Duodenal mucosa (tissue), 2 donors: ENCODE results near the gene VEGFB.
A peak's percentile ranks its signal among the peaks of the same experiment; 100 is the strongest.

Source experiments
- H3K27ac ChIP-seq: one replicate; pipeline ENCODE4 v1.7.0; 2013; ENCODE audit warnings: low read depth, low read length
- H3K27me3 ChIP-seq, 2 donors: one replicate each; pipeline ENCODE4 v1.7.0; 2013; ENCODE audit warnings: low read length in 2 of 2, control low read depth in 1 of 2; ENCODE audit not compliant: insufficient read depth in 2 of 2, control insufficient read depth in 1 of 2
- H3K36me3 ChIP-seq, 2 donors: one replicate each; pipeline ENCODE4 v1.7.0; 2013; ENCODE audit warnings: low read length in 2 of 2, control low read depth in 1 of 2; ENCODE audit not compliant: insufficient read depth in 2 of 2, control insufficient read depth in 1 of 2
- H3K4me1 ChIP-seq, 2 donors: one replicate each; pipeline ENCODE4 v1.7.0; 2013; ENCODE audit warnings: low read length in 2 of 2, control low read depth in 1 of 2; ENCODE audit not compliant: insufficient read depth in 2 of 2, control insufficient read depth in 1 of 2
- H3K4me3 ChIP-seq, 2 donors: one replicate each; pipeline ENCODE4 v1.7.0; 2013; ENCODE audit warnings: low read length in 2 of 2, low read depth in 1 of 2
- H3K9ac ChIP-seq, 2 donors: one replicate each; pipeline ENCODE4 v1.7.0; 2013; ENCODE audit warnings: low read length in 2 of 2, low read depth in 1 of 2
- H3K9me3 ChIP-seq, 2 donors: one replicate each; pipeline ENCODE4 v1.7.0; 2013; ENCODE audit warnings: low read length in 2 of 2, control low read depth in 1 of 2; ENCODE audit not compliant: control insufficient read depth in 1 of 2

VEGFB gene

GRCh38 chr11:64238999-64239398, 4.6 kb downstream of the VEGFB start:
- Histone ChIP-seq H3K4me1 (peaks cover 61% of the 10 kb centered on the region in 2 donors), H3K9me3 (no peaks in the 10 kb centered on the region), H3K27ac (peak overlapping the region; percentile 53), H3K4me3 (no peak overlapping the region), H3K27me3 (no peaks in the 10 kb centered on the region), H3K36me3 (peaks cover 0 to 14% of the 10 kb centered on the region in 2 donors), H3K9ac (peak overlapping the region in 1 of 2 donors; percentile 22)

- H3K9ac ChIP-seq: peak overlapping the region; percentile 93 to 97
- H3K4me3 ChIP-seq: peak overlapping the region; percentile 75 to 79
- peak overlapping the region; percentile 99 for H3K27ac ChIP-seq
- peaks cover 0 to 17% of the 10 kb centered on the region in 2 donors for H3K36me3 ChIP-seq
- H3K27me3 ChIP-seq: no peaks in the 10 kb centered on the region
- peaks cover 63 to 64% of the 10 kb centered on the region in 2 donors for H3K4me1 ChIP-seq
- no peaks in the 10 kb centered on the region for H3K9me3 ChIP-seq
These were observed 5.5 kb downstream of the VEGFB start for GRCh38 chr11:64239662-64240434.

GRCh38 chr11:64240435-64241240, 6.3 kb downstream of the VEGFB start, which contains the start of gene FKBP2:
Gene FKBP2, plus strand, starts transcription at chr11:64241095. Its CDS starts 1,293 bp downstream, at chr11:64242388.
- Histone ChIP-seq H3K36me3 (peaks cover 0 to 17% of the 10 kb centered on the region in 2 donors), H3K4me3 (peak within 1 kb of the TSS; percentile 82 to 84), H3K9me3 (no peaks in the 10 kb centered on the region), H3K9ac (peak within 1 kb of the TSS; percentile 93 to 97), H3K27me3 (no peaks in the 10 kb centered on the region), H3K4me1 (peaks cover 56 to 66% of the 10 kb centered on the region in 2 donors), H3K27ac (peak within 1 kb of the TSS; percentile 99)

- Histone ChIP-seq H3K4me3 (peak overlapping the region; percentile 73 to 75), H3K9me3 (no peaks in the 10 kb centered on the region), H3K27ac (peak overlapping the region; percentile 99), H3K27me3 (no peaks in the 10 kb centered on the region), H3K9ac (peak overlapping the region in 1 of 2 donors; percentile 93), H3K4me1 (peaks cover 56 to 67% of the 10 kb centered on the region in 2 donors), H3K36me3 (peaks cover 0 to 17% of the 10 kb centered on the region in 2 donors)
These were observed 6.8 kb downstream of the VEGFB start for GRCh38 chr11:64241241-64241490.

GRCh38 chr11:64241491-64242374, 7.3 kb downstream of the VEGFB start:
- Histone ChIP-seq H3K4me1 (peaks cover 56 to 67% of the 10 kb centered on the region in 2 donors), H3K9me3 (no peaks in the 10 kb centered on the region), H3K27me3 (no peaks in the 10 kb centered on the region)

DNA sequence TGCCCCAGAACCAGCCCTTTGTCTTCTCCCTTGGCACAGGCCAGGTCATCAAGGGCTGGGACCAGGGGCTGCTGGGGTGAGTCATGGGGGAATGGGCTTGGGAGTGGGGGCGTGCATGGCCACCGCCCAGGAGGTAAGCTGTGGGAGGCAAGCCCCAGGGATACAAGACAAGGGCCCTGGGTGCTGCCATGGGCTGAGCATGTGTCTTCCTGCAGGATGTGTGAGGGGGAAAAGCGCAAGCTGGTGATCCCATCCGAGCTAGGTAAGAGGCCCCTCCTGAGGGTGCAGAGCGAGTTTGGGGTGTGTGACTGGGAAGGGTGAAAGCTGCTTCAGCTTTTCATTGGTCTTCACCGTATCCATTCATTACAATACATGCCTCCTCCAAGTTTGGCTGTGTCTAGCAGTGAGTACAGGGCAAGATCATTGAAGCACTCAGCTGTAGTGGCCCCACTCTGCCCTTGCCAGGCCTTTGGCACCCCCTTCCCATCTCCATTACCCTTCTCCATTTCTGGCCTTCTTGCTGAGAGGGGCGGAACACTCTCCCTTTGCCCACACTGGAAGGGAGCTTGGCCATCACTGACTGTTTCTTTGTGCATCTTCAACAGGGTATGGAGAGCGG, 9.0 kb downstream of the VEGFB start:
- H3K36me3 ChIP-seq: peaks cover 0 to 12% of the 10 kb centered on the region in 2 donors
- peaks cover 50 to 70% of the 10 kb centered on the region in 2 donors for H3K4me1 ChIP-seq
- H3K4me3 ChIP-seq: no peak overlapping the region
- H3K9me3 ChIP-seq: no peaks in the 10 kb centered on the region
- H3K9ac ChIP-seq: peak overlapping the region in 1 of 2 donors; percentile 32
- H3K27ac ChIP-seq: no peak overlapping the region
- no peaks in the 10 kb centered on the region for H3K27me3 ChIP-seq

More at GRCh38 chr11:64241491-64242374, 7.3 kb downstream of the VEGFB start:
- Histone ChIP-seq H3K4me3 (peak overlapping the region; percentile 82 to 84), H3K9ac (peak overlapping the region; percentile 79 to 94), H3K36me3 (peaks cover 0 to 17% of the 10 kb centered on the region in 2 donors), H3K27ac (peak overlapping the region; percentile 99)

DNA sequence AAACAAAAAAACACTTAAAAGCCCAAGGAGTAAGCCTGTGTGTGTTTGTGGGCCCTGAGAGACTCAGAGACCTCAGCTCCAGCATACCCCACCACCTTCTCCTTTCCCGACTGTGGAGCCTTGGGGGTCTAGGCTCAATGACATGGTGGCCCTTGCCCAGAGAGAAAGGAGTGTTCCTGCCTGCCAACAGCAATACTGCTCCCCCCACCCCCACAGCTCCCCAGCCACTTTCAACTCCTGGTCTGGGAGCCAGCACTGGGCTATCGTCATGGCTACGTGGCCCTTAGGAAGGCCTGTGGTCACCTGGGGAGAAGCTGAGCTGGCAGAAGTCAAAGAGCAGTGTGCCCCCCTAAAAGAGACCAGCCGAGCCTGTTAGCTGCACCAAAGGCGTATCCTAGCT, 9.7 kb downstream of the VEGFB start:
- H3K36me3 ChIP-seq: peaks cover 0 to 12% of the 10 kb centered on the region in 2 donors
- H3K9me3 ChIP-seq: no peaks in the 10 kb centered on the region
- H3K27ac ChIP-seq: no peak overlapping the region
- no peak overlapping the region for H3K4me3 ChIP-seq
- no peak overlapping the region for H3K9ac ChIP-seq
- no peaks in the 10 kb centered on the region for H3K27me3 ChIP-seq
- peaks cover 50 to 70% of the 10 kb centered on the region in 2 donors for H3K4me1 ChIP-seq

DNA sequence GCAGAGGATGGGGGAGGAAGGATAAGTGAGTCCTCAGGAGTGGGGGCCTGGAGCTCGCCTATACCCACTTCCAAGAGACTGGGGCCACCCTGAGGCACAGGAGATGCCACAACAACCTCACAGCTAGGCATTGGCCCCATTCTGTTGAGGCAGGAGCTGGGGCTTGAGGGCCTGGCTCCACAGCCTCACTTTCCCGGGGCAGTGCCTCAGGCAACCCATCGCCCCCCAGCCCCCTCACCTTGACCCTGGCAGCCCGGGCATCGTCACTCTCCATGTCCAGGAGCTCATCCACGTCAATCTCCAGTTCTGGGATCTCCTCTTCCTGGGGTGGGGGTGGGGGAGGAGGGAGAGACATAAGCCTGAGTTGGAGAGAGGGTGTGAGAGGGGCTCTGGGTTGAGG, 10.6 kb downstream of the VEGFB start:
- H3K9ac ChIP-seq: peak overlapping the region; percentile 91 to 95
- peaks cover 0 to 12% of the 10 kb centered on the region in 2 donors for H3K36me3 ChIP-seq
- no peaks in the 10 kb centered on the region for H3K9me3 ChIP-seq
- H3K4me3 ChIP-seq: peak overlapping the region; percentile 94 to 95
- peaks cover 52 to 72% of the 10 kb centered on the region in 2 donors for H3K4me1 ChIP-seq
- H3K27me3 ChIP-seq: no peaks in the 10 kb centered on the region
- peak overlapping the region; percentile 77 for H3K27ac ChIP-seq

DNA sequence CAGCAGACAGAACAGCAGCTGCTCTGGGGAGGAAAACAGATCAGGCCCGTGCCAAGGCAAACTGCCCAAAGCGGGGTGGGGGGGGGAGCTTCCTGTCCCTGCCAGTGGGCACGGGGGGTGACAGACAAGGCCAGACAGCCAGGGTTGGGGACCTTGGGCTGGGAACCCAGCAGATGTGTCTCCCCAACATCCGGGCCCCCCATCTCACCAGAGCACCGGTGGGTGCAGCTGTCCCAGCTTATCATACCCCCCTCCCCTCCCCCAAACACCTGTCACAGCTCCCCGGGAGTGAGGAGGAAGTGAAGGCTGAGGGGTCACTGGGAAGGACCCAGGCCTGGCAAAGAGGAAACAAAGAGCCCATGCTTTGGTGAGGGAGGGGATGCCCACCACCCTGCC, 11.0 kb downstream of the VEGFB start:
- Histone ChIP-seq H3K36me3 (peaks cover 0 to 12% of the 10 kb centered on the region in 2 donors), H3K4me1 (peaks cover 51 to 71% of the 10 kb centered on the region in 2 donors), H3K9ac (peak overlapping the region; percentile 91 to 95)

More for the DNA sequence above, 11.0 kb downstream of the VEGFB start:
- H3K9me3 ChIP-seq: no peaks in the 10 kb centered on the region
- H3K27ac ChIP-seq: peak overlapping the region; percentile 77
- peak overlapping the region; percentile 94 to 95 for H3K4me3 ChIP-seq
- H3K27me3 ChIP-seq: no peaks in the 10 kb centered on the region
